Large intestine (tissue), 1 donor: ENCODE results near the gene LZTR1. TPM values are rescaled to one million over a fixed set of nuclear protein-coding genes. Genes with fewer than 3 reads are reported as not detected.

ENCODE experiments used
- polyA plus RNA-seq: library from polyadenylated mRNA; unstranded; fragments of 120-200 nt; gene quantifications from one replicate; pipeline ENCODE4 v1.2.1, GENCODE V29; 2013

LZTR1 gene
- polyA plus RNA-seq, 1 donor, result 39.0 TPM

Other genes starting within 250 kb of the LZTR1 start
- 0.22 TPM for gene SERPIND1, start 208.2 kb upstream of the LZTR1 start, polyA plus RNA-seq
- gene PI4KA, start 123.5 kb upstream of the LZTR1 start, polyA plus RNA-seq, result 79.8 TPM
- gene SNAP29, start 123.3 kb upstream of the LZTR1 start, polyA plus RNA-seq, result 29.8 TPM
- 55.0 TPM for gene CRKL, start 64.9 kb upstream of the LZTR1 start, polyA plus RNA-seq
- 3.2 TPM for gene AIFM3, start 15.0 kb upstream of the LZTR1 start, polyA plus RNA-seq
- gene THAP7, start 19.8 kb downstream of the LZTR1 start, polyA plus RNA-seq, result 27.0 TPM
- 1.4 TPM for gene P2RX6, start 32.9 kb downstream of the LZTR1 start, polyA plus RNA-seq
- gene SLC7A4, start 50.3 kb downstream of the LZTR1 start, polyA plus RNA-seq, result 31.4 TPM
- gene LRRC74B, start 63.6 kb downstream of the LZTR1 start, polyA plus RNA-seq, result 0.22 TPM